HG03175 (cell line): ENCODE data around the gene CCDC77.

ENCODE experiments used
- ATAC-seq: cut with Tn5 transposase; IDR thresholded peaks from one replicate; pipeline ENCODE4 v1.9.1; 2021; ENCODE audit warnings: mild to moderate bottlenecking, moderate library complexity; ENCODE audit not compliant: unreplicated experiment

CCDC77 gene

DNA sequence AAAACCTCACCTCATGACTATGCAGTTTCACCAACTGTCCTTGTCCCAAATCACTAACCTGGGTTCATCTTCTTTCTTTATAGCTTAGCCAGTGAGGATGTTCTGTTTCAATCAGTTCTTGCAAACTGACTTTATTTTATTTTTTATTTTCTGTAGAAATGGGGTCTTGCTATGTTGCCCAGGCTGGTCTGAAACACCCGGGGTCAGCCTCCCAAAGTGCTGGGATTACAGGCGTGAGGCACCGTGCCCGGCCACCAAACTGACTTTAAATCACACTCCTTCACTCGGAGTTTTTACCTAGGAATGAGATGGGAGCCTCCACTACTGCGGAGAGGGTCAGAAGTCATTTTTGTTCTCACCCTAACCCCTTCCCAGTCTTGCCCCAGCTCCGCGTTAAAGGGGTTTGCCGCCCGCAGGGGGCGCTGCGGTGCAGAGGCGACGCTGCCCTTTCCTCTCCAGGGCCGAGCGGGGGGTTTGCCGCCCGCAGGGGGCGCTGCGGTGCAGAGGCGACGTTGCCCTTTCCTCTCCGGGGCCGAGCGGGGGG, 51.3 kb downstream of the CCDC77 start:
- ATAC-seq: no peak

DNA sequence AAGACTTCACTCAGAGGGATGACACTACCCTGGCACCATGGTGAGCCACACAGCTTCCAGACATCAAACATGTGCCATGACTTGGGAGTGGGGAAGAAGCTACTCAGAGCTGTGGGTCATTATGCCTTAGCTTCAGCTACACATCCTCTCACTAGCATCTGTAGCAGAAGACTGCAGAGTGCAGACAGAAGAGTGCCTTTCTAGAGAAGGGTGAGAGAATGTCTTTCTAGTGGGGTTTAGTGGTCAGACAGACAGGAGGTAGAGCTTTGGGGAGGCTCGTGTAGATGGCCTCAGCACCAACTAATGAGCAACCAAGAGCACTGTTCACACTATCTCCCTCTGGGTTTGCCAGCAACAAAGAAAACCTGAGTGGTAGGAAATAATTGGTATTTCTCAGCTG, 53.4 kb downstream of the CCDC77 start:
- ATAC-seq: no peak

DNA sequence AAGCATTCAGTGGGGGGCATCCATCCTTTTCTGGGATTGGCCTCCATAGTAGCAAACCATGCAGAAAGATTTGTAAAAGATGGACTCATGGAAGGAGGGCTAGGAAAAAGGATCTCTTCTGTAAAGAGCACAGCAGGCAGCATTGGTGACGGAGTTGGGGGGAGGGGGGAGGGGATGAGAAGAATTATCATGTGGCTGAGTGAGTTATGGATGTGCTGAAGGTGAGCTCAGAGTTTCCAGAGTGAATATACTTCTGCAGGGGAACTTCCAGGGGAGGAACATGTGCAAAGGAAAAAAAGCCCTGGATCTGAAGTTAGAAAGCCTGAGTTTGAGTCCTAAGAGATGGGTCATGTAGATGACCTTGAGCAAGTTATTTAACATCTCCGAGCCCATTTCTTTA, 54.4 kb downstream of the CCDC77 start:
- no peak for ATAC-seq

DNA sequence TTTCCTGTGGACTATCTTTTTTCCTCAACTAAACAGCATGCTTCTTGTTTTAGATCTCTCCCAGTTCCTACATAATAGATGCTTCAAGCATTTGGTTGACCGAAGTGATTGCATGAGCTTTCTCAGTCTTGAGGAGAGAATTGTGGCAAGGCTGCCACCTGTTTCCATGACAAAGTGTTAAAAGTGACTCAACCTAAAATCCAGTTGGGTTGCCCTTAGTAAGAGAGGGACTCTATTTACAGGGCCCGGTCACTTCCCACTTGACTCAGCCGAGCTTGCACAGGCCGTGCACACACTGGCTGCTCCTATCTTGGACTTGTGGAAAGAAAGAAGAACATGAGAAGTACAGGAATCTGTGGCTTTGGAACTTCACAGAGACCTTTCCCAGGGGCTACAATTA, 56.2 kb downstream of the CCDC77 start:
- ATAC-seq: no peak

DNA sequence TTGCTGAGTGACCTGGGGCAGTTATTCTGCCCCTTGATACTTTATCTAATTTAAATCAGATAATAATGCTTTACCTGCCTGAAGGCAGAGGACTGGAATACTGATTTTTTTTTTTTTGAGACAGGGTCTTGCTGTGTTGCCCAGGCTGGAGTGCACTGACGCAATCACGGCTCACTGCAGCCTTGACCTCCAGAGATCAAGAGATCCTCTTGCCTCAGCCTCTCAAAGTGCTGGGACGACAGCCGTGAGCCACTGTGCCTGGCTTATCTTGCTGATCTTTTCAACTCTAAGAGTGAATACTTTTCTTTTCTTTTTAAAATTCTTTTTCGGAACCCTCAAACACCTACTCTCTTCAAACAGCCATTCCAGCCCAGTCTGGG, 57.6 kb downstream of the CCDC77 start:
- ATAC-seq: no peak

DNA sequence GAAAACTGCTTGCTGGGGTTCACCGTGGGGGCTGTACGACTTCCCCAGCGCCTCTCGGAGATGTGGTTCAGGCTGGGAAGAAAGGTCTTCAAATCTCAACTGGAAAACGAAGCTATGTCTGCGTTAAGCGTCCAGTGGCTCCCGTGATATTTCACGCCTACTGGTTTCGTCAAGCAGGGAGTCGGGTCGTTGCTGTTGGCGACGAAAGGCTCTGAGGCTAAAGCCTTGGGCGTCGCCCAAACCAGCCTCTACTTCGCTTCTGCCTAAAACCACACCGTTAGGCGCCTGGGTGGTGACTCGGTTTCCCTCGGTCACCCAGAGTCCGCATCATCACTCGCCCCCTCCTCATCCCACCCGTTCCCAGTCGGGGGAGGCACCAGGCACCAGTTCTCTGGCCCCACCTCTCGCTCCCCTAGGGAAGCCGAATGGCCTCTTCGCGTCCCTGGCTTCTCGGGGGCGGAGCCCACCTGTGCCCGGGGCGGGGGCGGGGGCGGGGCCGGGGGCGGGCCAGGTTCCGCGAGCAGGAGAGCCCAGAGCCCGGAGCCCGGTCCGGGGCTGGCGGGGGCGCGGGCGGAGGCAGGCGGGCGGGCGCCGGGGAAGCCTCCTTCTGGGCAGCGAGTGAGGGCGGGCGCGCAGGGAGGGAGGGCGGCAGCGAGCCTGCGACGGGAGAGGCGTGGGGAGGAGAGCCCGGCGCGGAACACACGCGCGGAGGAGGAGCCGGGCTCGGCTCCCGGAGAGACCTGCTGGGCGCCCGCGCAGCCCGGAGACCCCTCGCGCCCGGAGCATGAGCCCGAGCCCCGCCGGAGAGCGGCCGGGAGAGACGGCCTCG, 58.2 kb downstream of the CCDC77 start, which contains the start of gene B4GALNT3:
Gene B4GALNT3, plus strand, starts transcription at position 510 of the 829 bp plus-strand sequence. CDS start 438 bp downstream, outside the sequence.
- ATAC-seq: no peak

DNA sequence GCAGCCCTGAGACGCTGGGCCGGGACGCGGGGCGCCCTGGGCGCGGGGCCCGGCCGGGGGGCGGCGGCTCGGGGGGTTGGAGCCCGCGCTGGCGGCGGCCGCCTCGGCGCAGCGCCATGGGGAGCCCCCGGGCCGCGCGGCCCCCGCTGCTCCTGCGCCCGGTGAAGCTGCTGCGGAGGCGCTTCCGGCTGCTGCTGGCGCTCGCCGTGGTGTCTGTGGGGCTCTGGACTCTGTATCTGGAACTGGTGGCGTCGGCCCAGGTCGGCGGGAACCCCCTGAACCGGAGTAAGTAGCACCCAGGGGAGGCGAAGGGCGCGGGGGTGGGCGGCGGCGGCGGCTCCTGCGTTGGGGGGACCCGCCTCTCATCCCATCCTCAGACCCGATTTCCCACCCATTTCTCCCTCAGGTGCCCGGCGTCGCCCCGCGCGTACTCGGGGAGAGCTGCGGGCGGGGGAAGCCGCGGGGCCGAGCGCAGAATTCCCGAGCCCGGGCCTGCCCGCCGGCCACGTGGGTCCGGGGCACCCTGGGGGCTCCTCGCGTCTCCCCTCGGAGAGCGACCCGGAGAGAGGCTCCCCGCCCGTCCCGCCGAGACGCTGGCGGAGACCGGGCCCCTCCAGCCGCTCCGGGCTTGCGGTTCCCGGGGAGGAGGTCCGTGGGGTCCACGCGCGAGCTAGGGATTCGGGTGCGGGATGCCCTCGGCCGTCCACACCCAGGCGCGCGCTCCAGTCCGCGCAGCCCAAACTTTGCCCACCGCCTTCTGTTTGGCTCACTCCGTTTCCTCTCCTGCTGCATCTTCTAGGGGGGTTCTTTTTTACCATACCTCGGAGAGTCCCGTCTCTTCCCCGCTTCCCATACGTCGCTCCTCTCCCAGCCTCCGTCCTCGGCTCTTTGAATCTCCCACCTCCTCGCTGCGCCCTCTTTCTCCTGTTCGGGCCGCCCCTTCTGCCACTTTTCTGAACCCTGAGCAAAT, 59.1 kb downstream of the CCDC77 start:
- ATAC-seq: no peak

DNA sequence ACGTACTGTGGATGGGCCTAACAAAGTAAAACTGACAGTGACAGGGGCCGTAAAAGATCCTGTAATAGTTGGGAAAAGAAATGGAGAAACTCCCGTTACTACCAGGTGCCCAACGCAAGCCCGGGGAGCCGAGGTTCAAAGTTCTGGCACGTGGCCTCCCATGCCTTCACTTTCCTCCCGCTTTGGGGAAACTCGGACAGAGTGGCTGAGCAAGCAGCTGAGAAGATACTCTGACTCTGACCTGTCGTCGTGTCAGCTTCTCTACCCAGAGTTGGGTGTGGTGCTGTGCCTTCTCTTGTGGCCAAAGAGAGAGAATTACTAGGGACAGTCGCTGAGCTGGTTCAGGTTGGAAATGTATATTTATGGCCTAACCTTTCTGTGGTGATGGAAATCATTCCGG, 60.0 kb downstream of the CCDC77 start:
- no peak for ATAC-seq

DNA sequence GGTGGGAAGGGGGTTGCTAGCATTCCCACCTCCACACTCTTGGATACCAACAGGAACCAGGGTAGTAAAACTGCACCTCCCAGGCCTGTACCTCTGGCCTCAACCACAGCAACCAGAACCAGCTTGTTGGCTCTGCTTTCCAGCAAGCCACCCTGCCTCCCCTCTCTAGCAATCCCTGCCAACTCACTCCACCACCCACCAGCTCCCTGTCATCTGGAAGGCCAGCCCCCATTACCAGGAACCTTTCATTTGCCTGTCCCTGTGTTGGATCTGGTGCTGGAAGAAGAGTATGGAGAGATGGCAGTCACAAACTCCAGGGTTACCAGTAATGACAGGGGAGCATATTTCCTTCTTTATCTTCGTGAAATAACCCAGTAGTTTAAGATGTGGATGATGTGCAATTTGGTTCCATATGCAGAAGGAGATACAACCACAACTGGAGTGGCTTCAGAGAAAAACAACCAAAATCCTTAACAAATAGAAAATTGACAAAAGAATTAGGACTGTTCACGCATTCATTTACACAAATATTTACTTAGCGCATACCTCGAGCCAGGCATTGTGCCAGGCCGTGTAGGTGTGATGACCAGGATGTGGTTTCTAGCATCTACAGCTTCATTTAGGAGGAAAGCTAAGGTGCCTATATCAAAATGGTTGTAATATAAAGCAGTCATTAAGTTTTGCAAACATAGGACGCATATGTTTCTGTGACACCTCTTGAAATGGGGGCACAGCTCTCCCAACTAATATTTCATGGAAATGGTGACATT, 61.7 kb downstream of the CCDC77 start:
- no peak for ATAC-seq

DNA sequence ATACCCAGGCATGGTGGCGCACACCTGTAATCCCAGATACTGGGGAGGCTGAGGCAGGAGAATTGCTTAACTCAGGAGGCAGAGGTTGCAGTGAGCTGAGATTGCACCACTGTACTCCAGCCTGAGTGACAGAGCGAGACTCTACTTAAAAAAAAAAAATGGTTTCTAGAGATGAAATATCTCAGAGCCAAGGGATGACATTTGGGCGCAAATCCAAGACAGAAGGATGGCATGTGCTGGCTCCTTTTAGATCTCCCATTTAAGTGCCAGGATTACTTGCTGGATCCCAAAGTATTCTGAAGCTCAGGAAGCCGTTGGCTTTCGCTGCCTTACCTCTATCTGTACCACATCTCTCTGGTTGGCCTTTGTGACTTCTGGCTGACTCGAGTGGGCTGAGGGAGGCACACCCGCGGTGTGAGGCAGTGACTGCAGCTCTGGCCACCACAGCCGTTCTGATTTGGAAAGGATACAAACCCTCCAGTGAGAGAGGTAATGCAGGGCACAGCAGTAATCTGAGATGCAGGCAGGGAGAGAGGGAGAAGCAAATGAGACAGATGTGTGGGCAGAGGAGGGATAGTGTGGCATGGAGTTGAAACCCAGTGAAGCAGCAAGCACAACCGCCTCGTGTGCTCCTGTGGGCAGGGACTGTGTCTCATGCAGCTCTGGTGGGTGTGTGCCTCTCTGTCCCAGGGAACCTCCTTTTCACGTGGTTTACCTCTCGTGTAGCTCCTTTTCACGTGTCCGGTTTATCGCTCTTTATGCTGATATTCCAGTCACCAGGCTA, 63.2 kb downstream of the CCDC77 start:
- no peak for ATAC-seq

DNA sequence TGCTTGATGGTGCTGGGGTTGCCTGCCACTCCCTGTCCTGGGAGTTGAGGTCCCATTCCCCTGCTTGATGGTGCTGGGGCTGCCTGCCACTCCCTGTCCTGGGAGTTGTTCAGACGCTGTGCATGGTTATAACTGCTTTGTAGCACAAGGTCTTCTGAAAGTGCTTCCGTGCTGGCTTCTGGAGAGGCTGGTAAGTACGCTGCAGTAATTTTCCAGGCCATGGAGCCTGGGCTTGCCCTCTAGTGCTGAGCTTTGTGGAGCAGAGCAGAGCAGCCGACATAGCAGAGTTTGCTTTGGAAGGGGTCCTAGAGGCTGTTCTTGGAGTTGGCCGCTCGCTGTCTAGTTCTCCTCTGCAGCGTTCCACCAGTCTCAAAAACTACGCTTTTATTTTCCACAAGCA, 64.6 kb downstream of the CCDC77 start:
- no peak for ATAC-seq

DNA sequence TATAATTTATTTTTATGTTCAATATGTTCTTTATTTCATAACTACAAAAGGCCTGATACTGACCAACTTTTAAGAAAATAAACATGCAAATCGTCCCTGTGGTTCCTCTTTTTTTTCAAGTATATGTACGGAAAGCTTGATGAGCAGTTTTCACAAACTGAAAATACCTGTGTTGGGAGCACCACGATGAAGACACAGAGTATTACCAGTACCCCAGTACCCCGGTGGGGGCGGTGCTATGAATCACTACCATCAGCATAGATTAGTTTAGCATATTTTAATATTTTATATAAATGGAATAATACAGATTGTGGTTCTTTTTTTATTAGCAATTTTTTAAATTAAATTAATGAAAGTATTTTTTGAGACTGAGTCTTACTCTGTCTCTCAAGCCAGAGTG, 65.3 kb downstream of the CCDC77 start:
- no peak for ATAC-seq

DNA sequence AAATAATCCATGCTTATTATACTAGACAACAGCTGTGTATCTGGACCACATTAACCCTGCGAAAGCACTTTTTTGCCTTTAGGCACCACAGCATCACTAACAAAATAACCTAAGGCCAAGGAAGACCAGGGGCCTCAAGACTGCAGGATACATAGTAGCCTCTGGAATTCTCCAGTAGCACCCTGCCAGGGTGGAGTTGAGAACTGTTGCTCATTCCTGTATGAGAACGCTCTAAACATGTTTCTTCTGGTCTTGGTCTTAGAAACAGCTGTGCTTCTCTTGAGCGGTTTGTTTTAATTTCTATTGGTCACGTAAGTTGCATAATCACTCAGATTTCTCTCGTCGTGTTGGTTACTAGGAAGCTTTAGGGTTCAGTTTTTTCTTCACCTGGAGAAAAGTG, 66.1 kb downstream of the CCDC77 start:
- no peak for ATAC-seq

DNA sequence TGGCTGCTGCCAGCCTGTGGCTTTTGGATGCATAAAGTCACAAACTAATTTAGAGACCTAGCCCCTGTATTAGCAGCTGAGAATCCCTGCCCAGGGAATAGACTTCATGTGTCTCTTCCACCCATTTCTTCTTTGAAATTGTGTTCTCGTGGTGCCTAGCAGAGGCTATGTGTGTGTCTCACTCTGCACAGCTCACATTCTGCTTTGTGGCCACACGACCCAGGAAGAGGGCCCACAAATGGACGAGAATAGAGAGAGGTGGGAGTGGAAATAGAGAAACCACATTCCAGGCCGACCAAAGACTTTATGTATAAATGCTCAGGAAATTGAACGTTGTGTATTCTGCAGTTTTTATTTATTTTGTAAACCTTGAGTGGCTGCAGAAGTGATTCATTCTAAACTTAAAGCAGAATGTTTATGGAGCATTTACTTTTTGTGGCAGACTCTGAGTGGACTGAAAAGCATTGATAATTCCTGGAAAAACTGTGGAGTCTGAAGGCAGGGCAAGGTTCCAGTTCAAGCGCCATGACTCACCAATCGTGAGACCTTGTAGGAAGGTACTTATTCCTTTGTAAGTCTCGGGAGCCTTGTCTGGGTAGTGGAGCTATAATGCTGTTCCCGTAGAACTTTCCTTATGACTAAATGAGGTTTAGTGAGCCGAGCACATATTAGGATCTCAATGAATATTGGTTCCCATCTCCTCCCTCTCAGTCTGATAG, 67.4 kb downstream of the CCDC77 start:
- ATAC-seq: no peak

DNA sequence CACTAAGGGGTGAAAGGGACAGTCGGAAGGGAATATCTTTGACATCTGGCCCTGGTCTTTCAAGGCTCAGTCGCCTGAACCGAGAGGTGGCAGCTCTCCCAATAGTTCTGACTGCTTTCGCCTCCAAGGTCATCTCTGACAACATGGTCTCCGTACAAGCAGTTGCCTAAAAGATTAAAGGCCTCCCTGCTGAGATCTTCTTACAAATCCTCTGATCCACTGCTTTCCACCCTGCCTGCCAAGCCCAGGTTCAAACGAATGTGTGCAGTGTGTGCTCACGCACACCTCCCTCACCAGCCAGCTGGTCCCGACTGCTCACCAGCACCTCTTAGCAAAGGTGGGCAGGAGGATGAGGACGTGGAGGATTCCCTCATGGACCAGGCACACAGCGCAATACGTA, 68.7 kb downstream of the CCDC77 start:
- no peak for ATAC-seq

DNA sequence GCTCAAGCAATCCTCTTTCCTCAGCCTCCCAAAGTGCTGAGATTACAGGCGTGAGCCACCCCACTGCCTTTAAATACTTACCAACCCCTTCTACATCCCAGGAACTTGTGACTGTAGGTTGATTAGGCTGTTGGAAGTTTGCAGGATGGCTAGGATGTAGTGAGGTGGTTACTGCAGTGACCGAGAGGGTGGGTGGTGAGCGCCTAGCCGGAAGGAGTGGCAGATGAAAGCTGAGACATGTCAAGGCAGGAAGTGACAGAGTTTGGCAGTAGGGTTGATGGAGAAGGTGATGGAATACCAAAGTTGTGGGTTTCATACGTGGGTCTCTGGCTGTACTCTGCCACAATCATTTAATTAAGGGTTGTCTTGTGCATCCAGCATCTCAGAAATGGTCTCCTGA, 71.8 kb downstream of the CCDC77 start:
- ATAC-seq: no peak

DNA sequence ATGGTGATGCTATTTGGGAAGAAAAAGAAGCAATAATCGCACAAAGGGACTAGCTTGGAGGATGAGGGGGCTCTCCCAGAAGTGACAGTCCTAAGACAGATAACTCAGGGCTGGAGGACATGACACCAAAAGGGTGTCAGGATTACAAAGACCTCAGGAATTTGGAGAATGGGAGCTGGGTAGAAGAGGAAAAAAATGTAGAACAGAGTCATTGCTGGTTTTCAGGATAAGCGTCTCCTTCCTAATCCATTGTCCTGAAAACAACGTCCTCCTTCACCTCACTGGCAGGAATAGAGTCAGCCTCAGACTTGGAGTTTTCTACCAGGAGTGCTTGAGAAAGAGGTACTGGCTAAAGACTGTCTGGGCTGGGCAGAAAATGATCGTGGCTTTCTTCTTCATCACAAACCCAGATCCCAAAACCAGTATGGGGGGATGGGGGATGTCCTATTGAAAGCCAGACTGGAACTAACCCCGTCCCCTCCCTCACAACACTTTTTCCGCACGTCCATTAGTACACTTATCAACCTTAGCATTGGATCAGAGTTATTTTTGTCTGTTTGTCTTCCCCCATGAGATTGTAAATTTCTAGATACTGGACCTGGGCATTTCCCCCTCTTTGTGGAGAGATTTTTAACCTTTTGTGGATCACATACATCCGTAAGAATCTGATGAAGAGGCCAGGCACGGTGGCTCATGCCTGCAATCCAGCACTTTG, 72.6 kb downstream of the CCDC77 start:
- no peak for ATAC-seq

DNA sequence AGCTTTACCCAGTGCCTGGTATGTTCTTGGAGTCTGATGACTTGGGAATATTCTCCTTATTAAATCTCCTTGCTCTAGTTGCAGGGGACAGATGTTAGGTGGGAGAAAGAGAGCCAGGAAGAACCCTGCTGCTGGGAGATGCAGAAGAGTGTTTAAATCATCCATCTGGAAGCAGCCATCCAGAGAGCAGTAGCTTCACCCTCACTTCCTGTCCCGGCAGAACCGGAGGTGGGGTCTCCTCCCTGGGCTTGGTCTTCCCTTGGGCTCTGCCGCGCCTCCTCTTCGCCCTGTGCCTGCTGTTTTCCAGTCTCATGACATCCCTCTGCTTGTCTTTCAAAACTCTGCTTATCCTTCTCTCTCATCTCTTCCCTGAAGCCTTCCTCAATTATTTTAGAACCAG, 73.8 kb downstream of the CCDC77 start:
- ATAC-seq: no peak

DNA sequence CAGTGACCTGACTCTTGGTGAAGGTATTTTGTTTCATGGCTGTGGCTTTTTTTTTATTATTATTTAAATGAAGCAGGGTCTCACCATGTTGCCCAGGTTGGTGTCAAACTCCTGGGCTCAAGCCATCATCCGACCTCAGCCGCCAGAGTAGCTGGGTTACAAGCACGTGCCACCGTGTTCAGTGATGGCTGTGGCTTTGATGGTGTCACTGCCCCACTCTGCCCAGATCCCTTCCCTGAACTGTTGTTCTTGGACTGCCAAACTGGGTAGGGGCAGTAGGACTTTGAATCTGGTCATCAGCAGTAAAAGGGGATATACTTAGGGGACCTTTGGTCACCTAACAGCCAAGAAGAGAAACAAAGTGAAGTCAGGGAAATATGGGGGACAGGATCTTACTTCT, 77.7 kb downstream of the CCDC77 start:
- no peak for ATAC-seq
